Frontal cortex (tissue), 4 donors: ENCODE measurements around the gene SS18L1. TPM values are rescaled to one million over a fixed set of nuclear protein-coding genes. Genes with fewer than 3 reads are reported as not detected.
"Not testable (repeated sequence)": the region's sequence is repeated elsewhere in the genome, so short reads cannot be mapped to it uniquely, and the experiment has no call there.

ENCODE experiments used
- DNase-seq, 2 donors: peaks; one replicate each; pipeline ENCODE4 v3.0.0; 2012; ENCODE audit warnings: low spot score in 2 of 2
- FAIRE-seq: peaks from 2 replicates; lab custom pipeline; 2012; peaks lifted over from hg19 to GRCh38; lab: Jason Lieb, UNC
- total RNA-seq: library from RNA; depleted of rRNA; stranded (reverse); fragments of >200 nt; gene quantifications from one replicate; pipeline ENCODE4 v1.2.3, GENCODE V29; 2014
- donor health status: control.
- donor health status: control.
- donor health status: control.

Gene SS18L1, protein sequence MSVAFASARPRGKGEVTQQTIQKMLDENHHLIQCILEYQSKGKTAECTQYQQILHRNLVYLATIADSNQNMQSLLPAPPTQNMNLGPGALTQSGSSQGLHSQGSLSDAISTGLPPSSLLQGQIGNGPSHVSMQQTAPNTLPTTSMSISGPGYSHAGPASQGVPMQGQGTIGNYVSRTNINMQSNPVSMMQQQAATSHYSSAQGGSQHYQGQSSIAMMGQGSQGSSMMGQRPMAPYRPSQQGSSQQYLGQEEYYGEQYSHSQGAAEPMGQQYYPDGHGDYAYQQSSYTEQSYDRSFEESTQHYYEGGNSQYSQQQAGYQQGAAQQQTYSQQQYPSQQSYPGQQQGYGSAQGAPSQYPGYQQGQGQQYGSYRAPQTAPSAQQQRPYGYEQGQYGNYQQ
- total RNA-seq = 86.0 TPM

DNA sequence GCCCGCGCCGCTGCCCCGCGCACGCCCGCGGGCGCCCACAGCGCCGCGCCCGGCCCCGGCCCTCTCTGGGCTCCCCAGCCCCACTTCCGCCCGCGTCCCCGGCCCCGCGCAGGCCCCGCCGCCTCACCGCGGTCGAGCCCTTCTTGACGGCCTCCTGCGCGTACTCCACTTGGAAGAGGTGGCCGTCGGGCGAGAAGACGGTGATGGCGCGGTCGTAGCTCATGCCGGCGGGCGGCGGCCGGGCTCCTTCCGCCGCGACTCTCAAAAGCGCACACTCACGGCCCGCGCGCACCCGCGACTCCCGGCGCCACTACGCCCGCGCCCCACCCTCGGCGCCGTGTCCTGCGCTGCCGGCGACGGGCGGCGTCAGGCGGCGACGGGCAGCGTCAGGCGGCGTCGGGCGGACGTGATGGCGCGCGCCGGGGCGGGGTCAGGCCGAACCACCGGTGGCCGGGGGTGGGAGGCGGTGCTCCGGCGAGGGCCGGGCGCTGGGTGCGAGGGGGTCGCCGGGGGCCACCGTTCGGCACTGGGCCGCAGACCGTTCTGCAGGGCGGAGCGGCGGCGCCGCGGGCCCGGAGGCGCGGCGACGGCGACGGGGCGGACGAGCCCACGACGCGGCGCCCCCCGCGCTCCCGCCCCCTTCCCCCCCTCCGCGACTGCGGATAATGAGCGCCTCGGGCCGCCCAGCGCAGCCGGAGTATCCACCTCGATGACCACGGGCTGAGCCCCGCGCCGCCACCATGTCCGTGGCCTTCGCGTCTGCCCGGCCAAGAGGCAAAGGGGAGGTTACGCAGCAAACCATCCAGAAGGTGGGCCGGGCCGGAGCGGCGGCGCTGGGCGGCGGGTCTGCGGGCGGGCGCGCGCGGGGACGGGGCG, at the start of gene SS18L1, which contains the start of gene PSMA7:
SS18L1 (plus strand) TSS at position 689 of the 876 bp plus-strand sequence; CDS start at position 741, 52 bp downstream.
PSMA7 (minus strand) TSS at position 314 of the 876 bp plus-strand sequence; CDS start at position 223, 91 bp downstream.
- FAIRE-seq (no peak), DNase-seq (peak; percentile 95 to 99)

DNA sequence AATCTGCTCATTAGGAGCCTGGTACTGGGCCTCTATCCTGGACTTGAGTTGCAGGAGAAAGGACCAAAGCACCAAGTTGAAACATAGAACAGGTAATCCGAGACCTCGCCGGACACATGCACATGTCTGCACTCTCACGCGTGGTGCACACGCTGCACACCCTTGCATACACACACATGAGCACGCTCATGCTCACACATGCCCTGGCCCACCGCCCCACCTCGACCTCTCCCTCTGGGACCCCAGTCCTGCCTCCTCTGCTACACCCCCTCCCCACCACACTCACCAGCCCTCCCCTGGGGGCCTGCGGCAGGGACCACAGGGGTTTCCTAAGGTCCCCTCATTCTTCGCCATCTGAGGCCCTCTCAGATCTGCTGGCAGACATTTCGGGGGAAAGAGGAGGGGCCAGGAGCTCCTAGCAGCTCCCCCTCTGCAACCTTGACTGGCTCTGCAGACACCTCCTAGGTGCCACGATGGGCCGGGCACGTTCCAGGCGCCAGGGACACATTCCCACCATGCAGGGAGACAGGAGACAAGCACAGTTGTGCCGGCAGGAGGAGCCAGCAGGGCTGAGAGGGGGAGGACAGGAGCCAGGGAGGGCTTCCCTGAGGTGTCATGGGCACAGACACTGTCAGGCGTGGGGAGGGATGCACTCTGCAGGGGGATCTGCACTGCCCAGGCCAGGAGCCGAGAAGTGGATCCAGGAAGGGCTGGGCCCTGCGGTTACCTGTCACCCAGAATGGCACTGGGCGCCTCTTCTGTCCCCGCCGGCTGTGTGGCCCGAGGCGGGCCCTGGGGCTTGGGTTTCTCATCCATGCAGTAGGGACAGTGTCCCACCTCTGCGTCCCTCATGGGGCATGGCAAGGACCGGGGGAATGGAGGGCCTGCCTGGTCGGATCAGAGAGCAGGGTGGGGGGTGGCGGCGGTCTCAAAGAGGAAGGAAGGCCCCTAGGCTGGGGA, 46.9 kb upstream of the SS18L1 start:
- DNase-seq = no peak
- no peak for FAIRE-seq

DNA sequence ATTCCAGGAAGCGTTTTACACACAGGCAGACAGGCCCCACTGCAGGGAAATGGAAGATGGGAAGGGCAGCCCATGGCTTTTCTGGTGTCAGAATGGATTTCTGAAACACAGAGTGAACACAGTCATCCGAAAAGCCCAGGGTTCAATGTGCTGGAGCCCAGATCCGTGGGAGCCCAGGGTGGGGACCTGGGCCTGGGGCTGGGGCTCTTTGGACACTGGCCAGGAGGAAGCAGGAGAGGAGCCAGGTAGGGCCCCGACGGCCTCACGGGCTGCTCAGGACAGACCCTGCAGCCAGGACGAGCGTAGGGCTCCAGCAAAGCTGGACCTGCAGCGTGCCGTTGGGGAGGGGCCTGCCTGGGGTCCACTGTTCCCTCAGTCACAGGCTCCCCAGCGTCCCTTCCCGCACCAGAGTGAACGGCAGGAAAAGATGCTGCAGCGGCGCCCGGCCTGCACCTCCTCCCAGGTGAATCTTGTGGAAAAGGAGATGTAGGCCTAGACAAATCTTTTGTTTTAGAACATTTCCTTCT, 45.6 kb upstream of the SS18L1 start:
- FAIRE-seq = no peak
- DNase-seq = no peak

DNA sequence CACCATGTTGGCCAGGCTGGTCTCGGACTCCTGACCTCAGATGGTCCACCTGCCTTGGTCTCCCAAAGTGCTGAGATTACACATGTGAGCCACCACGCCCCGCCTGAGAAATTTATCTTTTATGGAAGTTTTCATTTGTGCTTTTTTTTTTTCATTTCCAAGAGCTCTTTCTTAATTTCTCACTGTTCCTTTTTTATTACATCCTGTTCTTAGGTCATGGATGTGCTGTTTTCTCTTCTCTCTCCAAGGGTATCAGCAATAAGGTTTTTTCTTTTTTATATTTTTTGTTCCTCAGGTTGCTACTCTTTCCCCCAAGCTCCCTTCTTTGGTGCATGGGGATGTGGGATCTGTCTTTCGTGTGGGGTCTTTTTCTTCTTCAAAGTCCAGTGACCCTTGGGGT, 42.5 kb upstream of the SS18L1 start:
- FAIRE-seq = no peak
- no peak for DNase-seq

DNA sequence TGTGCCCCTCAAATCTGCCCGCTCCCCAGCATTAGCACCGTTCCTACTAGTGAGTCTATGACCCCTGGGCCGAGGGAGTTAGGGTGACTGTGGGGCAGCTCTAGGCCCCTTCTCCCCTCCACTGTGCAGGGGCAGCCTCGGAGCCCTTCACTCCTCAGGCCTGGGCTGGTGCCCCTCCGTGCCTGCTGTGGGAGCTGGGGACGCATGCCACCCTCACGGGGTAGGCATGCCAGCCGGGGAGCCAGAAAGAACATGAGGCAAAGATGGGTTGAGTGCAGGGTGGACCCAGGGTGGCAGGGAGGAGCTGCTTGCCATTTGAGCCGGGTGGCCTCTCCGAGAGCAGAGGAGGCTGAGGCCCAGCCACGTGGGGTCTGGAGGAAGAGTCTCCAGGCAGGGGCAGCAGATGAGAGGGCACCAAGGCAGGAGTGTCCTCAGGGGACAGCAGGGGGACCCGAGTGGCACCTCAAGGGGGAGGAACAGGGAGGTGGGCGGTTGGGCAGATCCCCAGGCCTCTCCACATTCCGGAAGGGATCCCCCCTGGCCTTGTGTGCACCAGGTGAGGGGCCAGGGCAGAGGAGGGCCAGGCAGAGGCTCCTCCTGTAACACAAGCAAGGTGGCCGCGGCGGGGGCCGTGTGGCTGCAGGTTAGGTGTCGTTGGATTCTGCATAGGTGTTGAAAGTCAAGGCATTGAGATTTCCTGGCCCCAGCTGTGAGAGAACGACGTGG, 39.9 kb upstream of the SS18L1 start:
- DNase-seq = no peak
- no peak for FAIRE-seq

DNA sequence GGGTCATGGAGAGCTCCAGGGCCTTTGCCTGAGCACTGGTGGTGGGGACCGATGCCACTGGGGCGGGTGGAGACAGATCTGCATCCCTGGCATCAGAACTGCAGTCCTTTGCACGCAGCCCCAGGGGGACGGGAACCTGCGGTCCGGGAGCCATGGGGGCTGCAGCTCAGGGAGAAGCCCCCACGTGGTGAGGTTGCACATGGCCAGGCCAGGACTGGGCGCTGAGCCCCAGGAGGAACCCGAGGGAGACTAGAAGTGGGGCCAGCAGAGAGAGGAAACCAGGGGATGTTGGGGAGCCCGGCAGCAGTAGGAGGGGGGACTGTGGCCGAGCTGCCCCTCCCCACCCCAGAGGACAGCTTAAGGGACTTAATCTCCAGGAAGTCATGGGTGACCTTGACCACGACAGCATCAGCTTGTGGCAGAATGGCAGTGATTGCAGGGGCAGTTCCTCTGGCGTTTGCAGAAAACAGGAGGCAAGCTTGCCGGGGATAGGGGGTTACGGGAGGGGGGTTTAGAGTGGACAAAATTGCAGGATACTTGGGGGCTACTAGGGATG, 39.3 kb upstream of the SS18L1 start:
- FAIRE-seq (no peak), DNase-seq (no peak)

DNA sequence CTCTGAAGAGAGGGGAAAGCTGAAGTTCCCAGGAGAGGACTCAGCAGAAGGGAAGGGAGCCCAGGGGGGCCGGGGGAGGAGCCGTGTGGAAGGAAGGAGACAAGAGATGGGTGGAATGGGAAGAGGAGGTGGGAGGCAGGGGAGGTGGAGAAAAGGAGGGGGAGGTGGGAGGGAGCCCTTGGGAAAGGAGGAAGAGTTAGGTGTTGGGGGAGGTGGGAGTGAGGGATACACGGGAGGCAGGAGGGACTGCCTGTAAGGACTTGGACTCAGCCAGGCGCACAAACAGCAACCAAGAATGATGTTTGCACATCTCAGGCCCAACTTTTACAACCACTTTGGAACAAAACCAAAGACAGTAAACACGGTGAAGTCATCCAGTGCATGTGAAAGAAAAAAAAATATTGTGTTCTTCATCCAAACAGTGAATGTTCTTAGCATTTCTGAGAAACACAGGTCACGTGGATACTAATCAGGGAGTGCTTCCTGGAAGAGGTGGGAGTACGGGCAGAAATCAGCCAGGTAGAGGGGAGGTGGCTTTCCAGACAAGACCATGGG, 38.7 kb upstream of the SS18L1 start:
- FAIRE-seq (no peak), DNase-seq (no peak)

DNA sequence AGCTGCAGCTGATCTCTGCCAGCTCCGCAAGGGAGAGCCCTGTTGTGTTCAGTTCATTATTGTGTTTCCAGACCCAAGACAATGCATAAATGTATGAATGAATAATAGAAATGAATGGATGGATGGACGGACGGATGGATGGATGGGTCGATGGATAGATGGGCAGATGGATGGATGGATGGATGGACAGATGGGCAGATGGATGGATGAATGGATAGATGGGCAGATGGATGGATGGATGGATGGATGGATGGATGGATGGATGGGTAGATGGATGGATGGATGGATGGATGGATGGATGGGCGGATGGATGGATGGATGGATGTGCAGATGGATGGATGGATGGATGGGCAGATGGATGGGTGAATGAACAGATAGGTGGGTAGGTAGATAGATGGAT, 38.0 kb upstream of the SS18L1 start:
- no peak for DNase-seq
- no peak for FAIRE-seq

DNA sequence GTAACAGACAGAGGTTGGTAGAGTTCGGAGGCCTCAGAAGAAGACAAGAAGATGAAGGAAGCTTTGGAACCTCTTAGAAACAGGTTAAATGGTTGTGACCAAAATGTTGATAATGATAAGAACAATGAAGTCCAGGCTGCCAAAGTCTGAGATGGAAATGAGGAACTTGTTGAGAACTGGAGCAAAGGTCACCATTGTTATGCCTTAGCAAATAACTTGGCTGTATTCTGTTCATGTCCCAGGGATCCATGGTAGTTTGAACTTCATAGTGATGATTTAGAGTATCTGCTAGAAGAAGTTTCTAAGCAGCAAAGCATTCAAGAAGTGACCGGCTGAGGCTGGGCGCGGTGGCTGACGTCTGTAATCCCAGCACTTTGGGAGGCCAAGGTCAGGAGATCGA, 32.4 kb upstream of the SS18L1 start:
- DNase-seq (no peak), FAIRE-seq (no peak)

DNA sequence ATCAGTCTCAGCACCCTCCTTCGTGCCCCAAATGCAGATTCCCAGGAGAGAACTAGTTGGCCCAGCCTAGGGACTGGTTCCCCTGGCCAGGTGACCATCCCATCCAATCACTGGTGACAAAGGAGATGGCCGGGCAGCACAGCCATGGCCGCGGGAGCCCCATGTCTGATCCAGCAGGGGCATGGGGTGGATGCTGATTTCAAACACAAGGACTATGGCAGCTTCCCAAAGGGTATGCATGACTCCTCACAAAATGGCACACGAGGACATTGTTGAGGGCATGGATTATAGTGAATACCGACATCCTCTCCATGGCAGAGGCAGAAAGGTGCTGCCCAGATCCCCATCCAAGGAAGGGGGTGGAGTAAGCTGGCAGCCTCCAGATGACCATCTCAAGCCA, 31.2 kb upstream of the SS18L1 start:
- no peak for FAIRE-seq

DNA sequence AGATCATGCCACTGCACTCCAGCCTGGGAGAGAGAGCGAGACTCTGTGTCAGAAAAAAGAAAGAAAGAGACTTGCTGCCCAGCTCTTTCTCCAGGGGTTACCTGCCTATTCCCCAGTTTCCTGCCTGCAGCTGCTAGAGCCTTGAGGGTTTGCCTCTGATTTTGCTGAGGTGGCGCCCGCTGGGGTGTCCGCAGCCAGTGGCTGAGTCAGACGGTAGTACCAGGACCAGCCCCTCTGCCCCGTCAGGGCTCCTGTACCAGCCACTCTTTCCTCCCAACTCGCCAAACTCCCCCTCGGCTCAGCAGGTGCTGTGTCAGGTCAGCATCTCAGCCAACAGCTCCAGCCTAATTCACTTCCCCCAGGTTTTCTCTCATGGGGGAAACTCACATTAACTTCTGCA, 28.7 kb upstream of the SS18L1 start:
- no peak for FAIRE-seq

More for the DNA sequence above, 31.2 kb upstream of the SS18L1 start:
- no peak for DNase-seq

DNA sequence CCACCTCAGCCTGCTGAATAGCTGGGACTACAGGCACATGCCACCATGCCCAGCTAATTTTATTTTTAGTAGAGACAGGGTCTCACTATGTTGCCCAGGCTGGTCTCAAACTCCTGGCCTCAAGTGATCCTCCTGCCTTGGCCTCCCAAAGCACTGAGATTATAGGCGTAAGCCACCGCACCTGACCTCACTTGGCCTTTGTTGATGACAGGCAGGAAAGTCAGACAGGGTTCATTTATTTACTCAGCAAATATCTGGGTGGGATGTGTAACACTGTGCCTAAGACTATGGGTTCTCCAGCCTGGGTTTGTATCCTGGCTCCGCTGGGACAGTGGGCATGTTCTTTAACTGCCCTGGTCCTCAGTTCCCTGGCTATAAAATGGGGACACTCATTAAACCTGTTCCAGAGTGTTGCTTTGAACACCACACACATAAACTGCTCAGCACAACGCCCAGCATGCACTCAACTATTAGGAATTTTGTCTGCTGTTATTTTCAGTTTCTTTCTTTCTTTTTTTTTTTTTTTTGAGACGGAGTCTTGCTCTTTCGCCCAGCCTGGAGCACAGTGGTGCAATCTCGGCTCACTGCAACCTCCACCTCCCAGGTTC, 27.7 kb upstream of the SS18L1 start:
- DNase-seq, FAIRE-seq: not testable (repeated sequence)

More for the DNA sequence above, 28.7 kb upstream of the SS18L1 start:
- DNase-seq = no peak

DNA sequence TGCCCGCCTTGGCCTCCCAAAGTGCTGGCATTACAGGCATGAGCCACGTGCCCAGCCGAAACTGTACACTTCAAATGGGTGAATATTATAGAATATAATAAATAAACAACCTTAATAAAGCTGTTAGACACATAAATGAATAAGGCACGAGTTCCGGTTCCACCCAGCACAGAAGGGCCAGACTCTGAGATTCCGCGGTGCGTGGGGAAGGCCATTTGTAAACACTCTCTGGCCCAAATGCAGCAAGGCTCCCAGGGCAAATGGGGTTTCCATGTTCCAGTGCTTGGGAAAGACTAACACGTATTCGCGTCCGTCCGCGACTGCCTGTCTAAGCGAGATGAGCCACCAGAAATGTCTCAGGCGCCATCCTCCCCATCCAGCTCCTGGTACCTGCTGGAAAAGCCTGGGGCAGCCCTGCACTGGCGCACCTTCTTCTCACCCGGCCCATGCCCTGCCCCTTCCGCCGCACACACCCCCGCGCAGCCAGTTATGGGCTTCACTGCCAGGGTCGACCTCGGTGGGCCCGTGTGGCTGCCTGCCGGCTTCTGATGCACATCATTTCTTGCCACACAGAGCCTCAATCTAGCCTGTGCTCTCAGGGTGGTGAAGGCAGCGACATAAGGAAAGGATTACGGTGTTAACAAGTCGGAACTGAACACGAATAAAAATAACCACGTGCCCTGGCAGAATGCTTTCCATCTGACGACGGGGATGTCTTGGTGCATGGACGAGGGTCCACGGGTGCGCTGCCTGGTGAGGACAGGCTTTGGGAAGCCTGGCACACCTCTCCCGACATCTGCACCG, 26.8 kb upstream of the SS18L1 start:
- FAIRE-seq = no peak
- no peak for DNase-seq

DNA sequence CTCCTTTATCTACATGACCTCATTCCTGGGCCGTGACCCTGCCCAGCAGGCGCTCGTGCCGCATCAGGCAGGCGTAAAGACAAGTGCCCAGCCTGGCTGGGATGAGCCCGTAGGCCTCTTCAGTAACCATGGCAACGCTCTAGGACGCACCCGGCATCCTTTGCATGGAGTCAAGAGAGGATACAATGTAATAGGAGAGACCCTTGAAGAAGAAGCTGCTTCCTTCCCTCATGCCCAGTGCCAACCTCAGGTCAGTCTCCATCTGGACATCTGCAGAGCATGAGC, 26.3 kb upstream of the SS18L1 start:
- FAIRE-seq (no peak), DNase-seq (no peak)

DNA sequence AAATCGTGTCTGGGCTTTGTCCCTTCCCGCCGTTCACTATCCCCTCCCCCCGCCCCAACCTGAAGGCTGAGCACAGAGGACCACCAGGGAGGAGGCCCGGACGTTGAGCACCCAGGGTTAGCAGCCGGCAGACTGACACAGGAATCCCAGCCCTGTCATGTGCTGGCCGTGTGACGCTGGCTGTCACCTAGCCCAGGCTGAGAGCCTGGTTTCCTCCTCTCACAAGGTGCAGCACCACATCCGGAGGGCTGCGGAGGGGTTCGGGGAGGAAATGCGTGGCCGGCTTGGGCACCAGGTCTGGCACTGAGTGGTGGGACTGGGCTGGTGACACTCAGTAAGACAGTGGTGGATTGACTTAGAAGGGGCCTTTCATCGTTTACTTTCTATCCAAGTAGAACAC, 25.9 kb upstream of the SS18L1 start:
- no peak for DNase-seq
- no peak for FAIRE-seq

DNA sequence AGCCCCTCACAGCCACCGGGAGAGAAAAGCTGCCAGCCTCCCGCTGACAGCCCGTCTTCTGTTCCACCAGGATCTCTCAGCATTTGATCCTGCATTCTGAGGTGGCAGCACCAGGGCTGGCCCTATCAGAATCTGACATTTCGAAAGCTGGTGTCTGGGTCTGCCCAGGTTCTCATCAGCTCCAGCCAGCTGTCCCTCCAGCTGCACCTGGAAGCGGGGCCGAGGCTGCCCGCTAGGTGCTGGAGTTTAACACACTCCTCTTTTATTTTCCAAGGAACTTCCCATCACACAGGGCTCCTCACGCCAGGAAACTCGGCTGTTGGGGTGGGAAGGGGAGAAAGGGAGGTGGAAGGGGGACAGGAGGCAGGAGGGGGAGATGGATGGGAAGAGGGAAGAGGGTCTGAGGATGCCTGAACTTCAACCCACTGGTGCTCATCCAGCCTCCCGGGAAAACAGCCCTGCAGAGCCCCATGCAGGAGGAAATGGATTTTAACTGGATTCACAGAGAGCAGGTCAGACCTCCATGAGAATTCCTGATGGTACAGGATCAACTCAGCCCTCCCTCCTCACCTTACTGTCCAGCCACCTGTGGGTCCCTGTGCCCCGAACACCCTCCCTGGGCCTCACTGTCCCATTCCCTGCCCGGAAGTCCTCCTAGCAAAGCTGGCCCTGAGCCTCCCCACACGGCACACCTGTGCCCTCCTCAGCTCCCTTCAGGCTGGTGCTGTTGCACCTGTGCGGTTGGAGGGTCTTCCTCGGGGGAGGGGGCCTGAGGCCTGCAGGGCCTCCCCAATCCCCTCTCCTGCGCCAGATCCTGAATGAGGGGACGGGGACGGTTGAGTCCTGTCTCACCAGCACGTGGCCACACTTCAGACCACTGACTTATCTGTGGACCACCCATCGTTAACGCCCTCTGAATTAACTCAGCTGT, 25.2 kb upstream of the SS18L1 start:
- no peak for DNase-seq

More for the DNA sequence above, 25.2 kb upstream of the SS18L1 start:
- FAIRE-seq = no peak
